Uterus (tissue), 2 donors: ENCODE results near the gene PKD1.

Experiments used
- POLR2A ChIP-seq, 2 donors: fragments of 450-650 bp; IDR thresholded peaks; one replicate each; pipeline ENCODE4 v1.6.1; 2016; ENCODE audit warnings: antibody characterized with exemption in 2 of 2, mild to moderate bottlenecking in 1 of 2, moderate library complexity in 1 of 2
- TF ChIP-seq, protein P1 (sequence below), 4 experiments: fragments of 200-600 bp in 2 of 4; fragments of 450-650 bp in 2 of 4; sonication (generic) in 2 of 4; IDR thresholded peaks; one replicate each; pipeline ENCODE4 v1.5.1; 2016 to 2019; ENCODE audit warnings: antibody characterized with exemption in 4 of 4, mild to moderate bottlenecking in 2 of 4, moderate library complexity in 1 of 4

DNA sequence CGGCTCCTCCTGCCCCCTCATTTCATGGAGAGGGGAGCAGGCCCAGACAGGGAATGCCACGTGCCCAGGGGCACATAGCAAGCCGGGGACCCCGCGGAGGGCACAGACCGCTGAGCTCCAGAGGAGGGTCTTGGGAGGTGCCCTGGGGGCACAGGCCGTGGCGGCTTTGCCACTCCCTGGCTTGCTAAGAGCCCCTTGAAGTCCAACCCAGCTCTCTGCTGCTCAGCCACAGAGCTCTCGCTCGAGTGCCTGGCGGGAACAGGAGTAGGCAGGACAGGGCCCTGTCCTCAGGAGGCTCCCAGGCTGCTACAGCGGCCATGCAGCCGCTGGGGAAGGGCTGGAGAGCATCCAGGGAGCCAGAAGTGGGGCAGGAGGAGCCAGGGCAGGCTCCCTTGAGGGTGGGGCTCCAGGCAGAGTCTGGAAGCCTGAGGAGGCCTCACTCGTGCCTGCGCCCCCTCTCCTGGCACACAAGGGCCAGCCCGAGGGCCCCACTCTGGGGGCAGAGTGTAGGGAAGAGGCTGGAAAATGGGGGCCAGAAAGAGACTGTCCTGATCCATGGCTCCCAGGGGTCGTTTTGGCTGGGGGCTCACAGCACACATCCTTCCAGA, 8.3 kb upstream of the PKD1 start:
- TF ChIP-seq, protein P1, sequence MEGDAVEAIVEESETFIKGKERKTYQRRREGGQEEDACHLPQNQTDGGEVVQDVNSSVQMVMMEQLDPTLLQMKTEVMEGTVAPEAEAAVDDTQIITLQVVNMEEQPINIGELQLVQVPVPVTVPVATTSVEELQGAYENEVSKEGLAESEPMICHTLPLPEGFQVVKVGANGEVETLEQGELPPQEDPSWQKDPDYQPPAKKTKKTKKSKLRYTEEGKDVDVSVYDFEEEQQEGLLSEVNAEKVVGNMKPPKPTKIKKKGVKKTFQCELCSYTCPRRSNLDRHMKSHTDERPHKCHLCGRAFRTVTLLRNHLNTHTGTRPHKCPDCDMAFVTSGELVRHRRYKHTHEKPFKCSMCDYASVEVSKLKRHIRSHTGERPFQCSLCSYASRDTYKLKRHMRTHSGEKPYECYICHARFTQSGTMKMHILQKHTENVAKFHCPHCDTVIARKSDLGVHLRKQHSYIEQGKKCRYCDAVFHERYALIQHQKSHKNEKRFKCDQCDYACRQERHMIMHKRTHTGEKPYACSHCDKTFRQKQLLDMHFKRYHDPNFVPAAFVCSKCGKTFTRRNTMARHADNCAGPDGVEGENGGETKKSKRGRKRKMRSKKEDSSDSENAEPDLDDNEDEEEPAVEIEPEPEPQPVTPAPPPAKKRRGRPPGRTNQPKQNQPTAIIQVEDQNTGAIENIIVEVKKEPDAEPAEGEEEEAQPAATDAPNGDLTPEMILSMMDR (IDR thresholded peaks at IDR 0.05), result no peak
- TF ChIP-seq POLR2A (IDR thresholded peaks at IDR 0.05), result no peak
